ENCODE data around the gene CST7.

Gene CST7

GRCh38 chr20:25005220-25005619 is 56.2 kb downstream of the CST7 start:
- H4K20me1 ChIP-seq (ENCODE audit: insufficient read depth): no peaks in the 10 kb centered on the region
- no peaks in the 10 kb centered on the region for H3K4me1 ChIP-seq (ENCODE audit: low read depth, poor library complexity, severe bottlenecking)
- H2AFZ ChIP-seq (ENCODE audit: low read depth): no peak overlapping the region
- no peaks in the 10 kb centered on the region for H3K36me3 ChIP-seq (ENCODE audit: insufficient read depth)
- no peak overlapping the region for H3K4me2 ChIP-seq
- no peak overlapping the region for H3K9ac ChIP-seq
- no peak overlapping the region for H3K4me3 ChIP-seq (IDR thresholded peaks at IDR 0.05; ENCODE audit: insufficient read depth, low read depth, low read length)
- no peaks in the 10 kb centered on the region for H3K79me2 ChIP-seq (ENCODE audit: insufficient read depth, low read depth)
- H3K27ac ChIP-seq: no peak overlapping the region
- no peak for TF ChIP-seq CTCF (conservative IDR thresholded peaks at IDR 0.05; ENCODE audit: low read depth, low read length)
- H3K27me3 ChIP-seq (ENCODE audit: insufficient read depth, low read depth): no peaks in the 10 kb centered on the region

- Histone ChIP-seq H3K4me2 (no peak overlapping the region), H3K4me3 (IDR thresholded peaks at IDR 0.05; ENCODE audit: insufficient read depth, low read depth, low read length) (no peak overlapping the region), H2AFZ (ENCODE audit: low read depth) (no peak overlapping the region), H3K27ac (no peak overlapping the region), H3K36me3 (ENCODE audit: insufficient read depth) (no peaks in the 10 kb centered on the region), H4K20me1 (ENCODE audit: insufficient read depth) (no peaks in the 10 kb centered on the region), H3K79me2 (ENCODE audit: insufficient read depth, low read depth) (no peaks in the 10 kb centered on the region), H3K27me3 (ENCODE audit: insufficient read depth, low read depth) (no peaks in the 10 kb centered on the region), H3K9ac (no peak overlapping the region), H3K4me1 (ENCODE audit: low read depth, poor library complexity, severe bottlenecking) (no peaks in the 10 kb centered on the region)
- TF ChIP-seq CTCF (conservative IDR thresholded peaks at IDR 0.05; ENCODE audit: low read depth, low read length): no peak
These were observed 56.6 kb downstream of the CST7 start for GRCh38 chr20:25005661-25006060.

GRCh38 chr20:25006431-25007167 is 57.5 kb downstream of the CST7 start:
- Histone ChIP-seq H3K27me3 (ENCODE audit: insufficient read depth, low read depth) (no peaks in the 10 kb centered on the region), H3K9ac (no peak overlapping the region), H3K4me1 (ENCODE audit: low read depth, poor library complexity, severe bottlenecking) (no peaks in the 10 kb centered on the region), H2AFZ (ENCODE audit: low read depth) (no peak overlapping the region), H3K4me3 (IDR thresholded peaks at IDR 0.05; ENCODE audit: insufficient read depth, low read depth, low read length) (no peak overlapping the region), H4K20me1 (ENCODE audit: insufficient read depth) (no peaks in the 10 kb centered on the region), H3K36me3 (ENCODE audit: insufficient read depth) (no peaks in the 10 kb centered on the region), H3K79me2 (ENCODE audit: insufficient read depth, low read depth) (no peaks in the 10 kb centered on the region), H3K27ac (no peak overlapping the region), H3K4me2 (no peak overlapping the region)
- no peak for TF ChIP-seq CTCF (conservative IDR thresholded peaks at IDR 0.05; ENCODE audit: low read depth, low read length)

- no peaks in the 10 kb centered on the region for H4K20me1 ChIP-seq (ENCODE audit: insufficient read depth)
- no peak overlapping the region for H3K4me2 ChIP-seq
- no peaks in the 10 kb centered on the region for H3K79me2 ChIP-seq (ENCODE audit: insufficient read depth, low read depth)
- no peaks in the 10 kb centered on the region for H3K27me3 ChIP-seq (ENCODE audit: insufficient read depth, low read depth)
- TF ChIP-seq CTCF (conservative IDR thresholded peaks at IDR 0.05; ENCODE audit: low read depth, low read length): no peak
- no peaks in the 10 kb centered on the region for H3K36me3 ChIP-seq (ENCODE audit: insufficient read depth)
- no peak overlapping the region for H3K27ac ChIP-seq
- H3K4me1 ChIP-seq (ENCODE audit: low read depth, poor library complexity, severe bottlenecking): no peaks in the 10 kb centered on the region
- no peak overlapping the region for H3K9ac ChIP-seq
- no peak overlapping the region for H3K4me3 ChIP-seq (IDR thresholded peaks at IDR 0.05; ENCODE audit: insufficient read depth, low read depth, low read length)
- H2AFZ ChIP-seq (ENCODE audit: low read depth): no peak overlapping the region
These were observed 58.6 kb downstream of the CST7 start for GRCh38 chr20:25007491-25008305.
